ENCODE measurements around the gene CD3D. TPM values are rescaled to one million over a fixed set of nuclear protein-coding genes. Genes with fewer than 3 reads are reported as not detected.

CD3D gene
- total RNA-seq, 1 donor from 2014 or later: not detected

DNA sequence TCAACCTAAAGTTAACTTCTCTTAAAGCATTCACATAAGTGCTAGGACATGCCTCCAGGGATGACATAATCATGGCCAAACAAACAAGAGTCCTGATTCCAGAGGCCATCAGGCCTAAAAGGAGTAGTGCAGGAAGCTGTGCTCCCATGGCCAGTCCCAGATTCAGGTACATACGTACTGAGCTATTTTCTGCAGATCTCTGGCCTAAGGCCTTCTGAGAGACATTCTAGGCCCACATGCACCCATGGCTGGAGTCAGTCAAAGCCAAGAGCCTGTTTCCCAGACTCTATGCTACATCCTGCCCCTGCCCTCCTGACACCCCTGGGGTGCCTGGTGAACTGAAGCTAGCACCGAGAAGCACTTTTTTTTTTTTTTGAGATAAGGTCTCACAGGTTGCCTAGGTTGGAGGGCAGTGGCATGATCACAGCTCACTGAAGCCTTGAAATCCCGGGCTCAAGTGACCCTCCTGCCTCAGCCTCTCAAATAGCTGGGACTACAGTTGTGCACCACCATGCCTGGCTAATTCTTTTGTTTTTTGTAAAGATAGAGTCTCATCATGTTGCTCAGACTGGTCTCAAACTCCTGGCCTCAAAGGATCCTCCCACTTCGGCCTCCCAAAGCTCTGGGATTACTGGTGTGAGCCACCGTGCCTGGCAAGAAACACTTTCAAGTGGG, 553 bp downstream of the CD3D start:
- intact Hi-C loops (cut with DNase I): no loop called here
- DNase-seq (ENCODE audit: missing footprints) (no peak), ATAC-seq (no peak)

DNA sequence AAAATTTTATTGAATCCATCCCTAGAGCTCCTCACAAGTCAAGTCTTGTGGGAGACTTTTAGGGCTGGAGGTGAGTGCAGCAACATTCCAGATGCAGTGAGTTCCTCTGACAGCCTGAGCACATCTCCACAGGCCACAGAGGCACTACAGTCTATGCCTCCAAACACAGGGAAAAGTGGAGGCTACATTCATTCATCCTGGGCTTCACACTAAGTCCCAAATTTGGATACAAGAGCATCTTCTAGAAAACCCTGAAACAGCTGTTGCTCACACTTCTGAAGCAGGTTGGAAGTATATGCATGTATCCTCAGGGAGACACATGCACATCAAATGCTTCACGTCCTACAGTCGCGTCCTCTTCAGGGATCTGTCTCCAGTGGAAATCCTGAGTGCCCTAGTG, 1.2 kb downstream of the CD3D start:
- no peak for ATAC-seq
- intact Hi-C loops (cut with DNase I): no loop called here
- no peak for DNase-seq (ENCODE audit: missing footprints)

DNA sequence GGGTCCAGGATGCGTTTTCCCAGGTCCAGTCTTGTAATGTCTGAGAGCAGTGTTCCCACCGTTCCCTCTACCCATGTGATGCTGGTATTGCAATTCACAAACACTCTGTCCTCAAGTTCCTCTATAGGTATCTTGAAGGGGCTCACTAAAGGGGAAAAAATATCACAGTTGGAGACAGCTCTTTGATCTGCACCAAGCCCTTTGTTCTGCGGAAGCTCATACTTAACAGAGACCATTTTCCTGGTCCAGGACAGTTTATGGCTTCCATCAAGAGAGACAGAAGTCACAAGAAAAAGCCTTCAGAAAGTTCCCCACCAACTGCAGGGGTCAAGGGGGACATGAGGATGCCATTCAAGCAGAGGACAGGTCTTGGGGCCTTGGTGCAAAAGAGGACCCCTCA, 2.1 kb downstream of the CD3D start:
- no peak for ATAC-seq
- DNase-seq (ENCODE audit: missing footprints): no peak
- intact Hi-C loops (cut with DNase I): no loop called here

DNA sequence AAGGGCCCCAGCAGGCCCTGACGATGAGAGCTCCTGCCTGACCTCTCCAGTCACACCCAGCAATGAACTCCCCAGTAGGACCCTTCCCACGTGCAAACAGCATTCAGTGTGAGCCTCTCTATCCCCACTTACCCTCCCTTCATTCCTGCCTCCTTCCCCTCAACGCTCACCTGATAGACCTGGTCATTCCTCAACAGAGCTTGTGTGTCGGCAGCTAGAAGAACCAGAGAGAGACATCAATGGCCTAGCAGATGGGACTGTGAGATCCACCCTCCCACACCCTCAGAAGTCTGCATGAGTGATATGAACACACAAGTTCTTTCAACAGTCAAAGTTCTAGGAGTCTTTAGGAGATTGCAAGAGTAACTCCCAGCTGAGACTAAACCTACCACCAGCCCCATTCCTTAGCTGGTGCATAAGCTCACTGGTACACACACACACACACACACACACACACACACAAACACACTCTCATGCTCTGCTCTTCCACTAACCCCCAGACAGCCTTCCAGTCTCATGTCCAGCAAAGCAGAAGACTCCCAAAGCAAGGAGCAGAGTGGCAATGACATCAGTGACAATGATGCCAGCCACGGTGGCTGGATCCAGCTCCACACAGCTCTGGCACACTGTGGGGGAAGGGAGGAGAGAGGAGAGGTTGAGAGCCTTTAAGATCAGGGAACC, 3.1 kb downstream of the CD3D start:
- ATAC-seq: no peak
- no peak for DNase-seq (ENCODE audit: missing footprints)
- intact Hi-C loops (cut with DNase I): no loop called here

DNA sequence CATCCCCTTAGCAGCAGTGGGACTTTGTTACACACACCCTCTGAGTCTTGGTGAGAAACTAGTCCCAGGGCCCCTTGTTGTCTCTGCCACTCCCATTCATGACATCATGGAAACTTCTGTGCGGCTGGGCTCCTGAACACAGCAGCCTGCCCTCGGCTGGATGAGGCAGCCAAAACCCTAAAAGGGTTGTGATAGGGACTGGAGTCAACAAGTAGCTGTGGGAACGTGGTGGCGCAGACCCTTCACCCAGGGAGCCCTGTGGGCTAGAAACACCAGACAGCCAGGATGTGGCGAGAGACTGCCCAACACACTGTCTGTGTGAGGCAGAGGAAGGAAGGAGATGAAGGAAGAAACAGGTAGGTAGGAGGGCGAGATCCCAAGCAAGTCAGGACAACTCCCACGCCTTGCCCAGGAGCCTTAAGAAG, 3.9 kb downstream of the CD3D start:
- intact Hi-C loops (cut with DNase I): no loop called here
- DNase-seq (ENCODE audit: missing footprints): no peak
- ATAC-seq: no peak

DNA sequence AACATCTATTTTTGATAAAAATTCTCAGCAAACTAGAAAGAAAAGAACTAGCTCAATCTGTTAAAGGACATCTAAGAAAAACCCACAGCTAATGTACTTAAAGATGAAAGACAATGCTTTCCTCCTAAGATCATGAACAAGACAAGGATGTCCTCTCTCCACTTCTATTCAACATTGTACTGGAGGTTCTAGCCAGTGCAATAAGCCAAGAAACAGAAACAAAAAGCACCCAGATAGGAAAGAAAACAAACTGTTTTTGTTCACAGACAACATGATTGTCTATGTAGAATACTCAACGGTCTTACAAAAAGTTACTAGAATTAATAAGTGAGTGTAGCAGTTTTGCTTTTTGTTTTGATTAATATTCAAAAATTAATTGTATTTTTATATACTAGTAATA, 7.8 kb downstream of the CD3D start:
- ATAC-seq (no peak), DNase-seq (ENCODE audit: missing footprints) (no peak)
- intact Hi-C loops (cut with DNase I): no loop called here

DNA sequence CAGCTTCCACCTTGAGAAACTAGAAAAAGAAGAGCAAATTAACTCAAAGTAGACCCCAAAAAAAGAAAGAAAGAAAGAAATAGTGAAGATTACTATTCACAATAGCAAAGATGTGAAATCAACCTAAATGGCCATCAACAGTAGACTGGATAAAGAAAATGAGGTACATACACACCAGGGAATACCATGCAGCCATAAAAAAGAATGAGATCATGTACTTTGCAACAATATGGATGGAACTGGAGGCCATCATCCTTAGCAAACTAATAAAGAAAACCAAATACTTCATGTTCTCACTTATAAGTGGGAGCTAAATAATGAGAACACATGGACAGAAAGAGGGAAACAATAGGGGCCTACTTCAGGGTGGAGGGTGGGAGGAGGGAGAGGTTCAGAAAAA, 13.8 kb downstream of the CD3D start:
- intact Hi-C loops (cut with DNase I): no loop called here
- DNase-seq (ENCODE audit: missing footprints) (no peak), ATAC-seq (no peak)

DNA sequence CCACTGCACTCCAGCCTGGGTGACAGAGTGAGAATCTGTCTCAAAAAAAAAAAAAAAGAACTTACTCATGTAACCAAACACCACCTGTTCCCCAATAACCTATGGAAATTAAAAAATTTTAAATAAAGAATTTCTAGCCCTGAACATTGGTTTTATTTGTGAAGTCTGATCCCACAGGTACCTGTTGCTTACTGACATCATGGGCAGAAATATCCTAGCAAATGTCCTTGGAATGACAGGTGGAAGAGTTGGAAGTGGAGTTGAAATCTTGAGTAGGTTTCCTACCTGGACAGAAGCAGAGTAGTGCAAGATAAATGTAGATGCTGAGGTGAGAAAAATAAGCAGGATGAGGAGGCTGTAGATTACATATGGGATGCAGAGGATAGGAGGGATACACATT, 17.2 kb downstream of the CD3D start:
- ATAC-seq (no peak), DNase-seq (ENCODE audit: missing footprints) (no peak)
- intact Hi-C loops (cut with DNase I): no loop called here

DNA sequence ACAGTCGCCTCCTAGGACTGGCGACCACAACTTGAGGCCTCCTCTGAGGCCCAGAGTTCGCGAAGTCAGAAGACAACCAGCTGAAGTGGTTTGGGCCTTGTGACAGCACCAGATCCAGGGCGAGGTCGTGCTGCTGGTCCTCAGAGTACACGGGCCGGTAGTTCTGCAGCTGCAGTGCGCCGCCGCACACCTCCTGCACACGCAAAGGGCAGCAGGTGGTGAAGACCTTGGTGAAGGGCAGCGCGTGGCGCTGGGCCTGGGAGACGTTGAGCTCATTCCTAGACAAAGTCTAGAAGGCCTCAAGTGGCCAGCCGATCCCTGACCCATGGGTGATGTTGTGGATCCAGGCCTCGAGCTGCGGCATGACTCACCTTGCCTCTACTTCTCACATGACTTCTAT, 19.8 kb downstream of the CD3D start:
- DNase-seq (ENCODE audit: missing footprints) (no peak), ATAC-seq (no peak)
- intact Hi-C loops (cut with DNase I): no loop called here

DNA sequence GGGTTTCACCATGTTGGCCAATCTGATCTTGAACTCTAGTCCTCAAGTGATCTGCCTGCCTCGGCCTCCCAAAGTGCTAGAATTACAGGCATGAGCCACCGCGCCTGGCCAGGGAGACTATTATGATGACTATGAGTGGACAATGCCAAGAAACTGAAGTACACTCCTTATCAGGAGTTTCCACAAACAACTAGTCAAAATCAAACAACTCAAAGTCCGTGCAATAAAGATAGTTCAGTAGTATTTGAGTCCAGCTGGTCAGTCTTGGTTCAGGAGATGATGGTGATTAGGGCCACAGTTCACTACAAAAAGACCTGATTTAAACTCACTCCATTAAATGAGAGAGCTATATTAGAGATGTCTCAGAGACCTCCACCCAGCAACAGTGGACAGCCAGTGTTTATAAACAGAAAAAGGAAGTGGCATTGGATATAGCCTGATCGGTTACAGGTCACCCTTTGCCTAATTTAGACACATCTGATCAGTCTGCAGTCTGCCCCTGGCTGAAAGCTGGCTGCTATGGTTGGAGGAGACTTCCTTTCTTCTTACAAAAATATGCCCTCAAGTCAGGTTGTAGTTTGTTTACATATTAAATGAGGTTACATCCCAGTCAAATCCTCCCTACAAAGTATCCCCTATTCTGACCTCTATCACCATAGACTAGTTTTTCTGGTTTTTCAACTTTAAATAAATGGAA, 21.0 kb downstream of the CD3D start:
- intact Hi-C loops (cut with DNase I): no loop called here
- no peak for DNase-seq (ENCODE audit: missing footprints)
- no peak for ATAC-seq

DNA sequence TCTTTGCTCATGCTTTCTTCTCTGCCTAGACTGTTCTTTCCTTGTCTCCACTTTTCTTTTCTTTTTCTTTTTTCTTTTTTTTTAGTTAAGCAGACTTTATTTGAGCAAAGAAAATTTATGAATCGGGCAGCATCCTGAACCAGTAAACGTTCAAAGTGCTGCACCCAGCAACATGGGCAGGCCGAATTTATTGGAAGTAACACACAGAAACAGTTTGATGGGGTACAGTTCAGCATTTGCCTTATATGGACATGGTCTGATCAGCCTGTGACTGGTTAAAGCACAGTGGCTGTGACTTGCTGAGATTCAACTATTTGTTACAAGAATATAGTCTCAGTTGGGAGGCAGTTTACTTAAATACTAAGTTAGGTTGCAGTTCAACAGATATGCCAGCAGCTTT, 22.0 kb downstream of the CD3D start:
- DNase-seq (ENCODE audit: missing footprints): no peak
- intact Hi-C loops (cut with DNase I): no loop called here
- ATAC-seq: no peak

DNA sequence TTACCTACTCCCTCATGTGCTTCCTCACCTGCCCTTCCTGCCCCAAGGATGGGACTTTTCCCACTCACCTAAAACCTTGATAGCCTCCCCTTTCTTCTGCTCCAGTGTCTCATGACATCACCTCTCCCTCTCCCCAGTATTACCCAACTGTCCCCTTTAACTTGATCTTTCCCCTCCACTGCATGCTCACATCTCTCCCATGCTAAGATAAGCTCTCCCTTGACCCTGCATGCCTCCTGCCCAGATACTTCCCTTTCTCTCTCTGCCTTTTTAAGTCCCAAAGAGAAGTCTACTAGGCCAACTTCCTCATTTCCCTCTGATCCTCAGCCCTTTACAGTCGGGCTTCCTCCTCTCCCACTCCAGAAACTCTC, 23.2 kb downstream of the CD3D start:
- intact Hi-C loops (cut with DNase I): no loop called here
- ATAC-seq (peak; percentile 43), DNase-seq (ENCODE audit: missing footprints) (no peak)

DNA sequence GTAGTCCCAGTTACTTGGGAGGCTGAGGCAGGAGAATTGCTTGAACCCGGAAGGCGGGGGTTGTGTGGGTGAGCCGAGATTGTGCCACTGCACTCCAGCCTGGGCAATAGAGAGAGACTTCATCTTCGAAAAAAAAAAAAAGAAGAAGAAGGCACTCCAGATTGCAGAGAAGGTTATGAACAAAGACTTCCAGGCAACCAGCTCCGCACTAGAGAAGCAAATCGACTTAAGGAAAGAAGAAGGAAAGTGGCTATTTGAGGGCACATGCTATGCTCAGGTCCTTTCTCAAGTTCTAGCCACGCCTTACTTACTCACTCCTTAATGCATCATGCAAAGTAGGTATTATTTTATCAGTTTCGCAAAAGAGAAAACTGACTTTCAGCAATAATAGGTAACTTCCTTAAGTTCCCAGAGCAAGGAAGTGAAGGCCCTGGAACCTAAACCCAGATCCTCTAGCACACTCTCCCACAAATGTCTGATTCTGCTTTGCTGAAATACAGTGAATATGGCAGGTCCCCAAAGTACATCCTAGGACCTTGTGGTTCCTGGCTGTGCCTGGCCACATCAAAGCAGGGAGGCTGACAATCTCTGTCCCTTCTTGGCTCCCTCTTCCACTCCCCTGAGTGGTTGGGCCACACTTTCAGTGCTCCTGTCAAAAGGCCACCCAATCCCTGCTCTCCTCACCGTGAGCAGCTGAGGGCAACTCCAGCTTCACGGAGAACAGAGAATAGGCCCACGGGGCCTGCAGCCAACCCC, 23.7 kb downstream of the CD3D start:
- ATAC-seq (no peak), DNase-seq (ENCODE audit: missing footprints) (no peak)
- intact Hi-C loops (cut with DNase I): no loop called here

DNA sequence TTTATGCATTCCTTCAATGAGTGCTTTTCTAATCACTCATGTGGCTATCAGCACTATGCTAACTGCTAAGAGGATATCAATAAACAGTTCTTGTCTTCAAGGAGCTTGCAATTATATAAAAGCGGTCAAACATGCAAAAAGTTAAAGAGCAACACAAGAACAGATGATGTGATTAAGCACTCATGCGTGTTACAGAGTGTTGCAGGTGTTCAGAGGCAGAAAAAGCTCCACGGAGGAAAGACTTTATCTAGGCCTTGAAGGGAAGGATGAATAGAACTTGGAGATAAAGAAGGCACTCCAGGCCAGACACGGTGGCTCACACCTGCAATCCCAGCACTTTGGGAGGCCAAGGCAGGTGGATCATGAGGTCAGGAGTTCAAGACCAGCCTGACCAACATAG, 24.4 kb downstream of the CD3D start:
- ATAC-seq (no peak), DNase-seq (ENCODE audit: missing footprints) (no peak)
- intact Hi-C loops (cut with DNase I): no loop called here

DNA sequence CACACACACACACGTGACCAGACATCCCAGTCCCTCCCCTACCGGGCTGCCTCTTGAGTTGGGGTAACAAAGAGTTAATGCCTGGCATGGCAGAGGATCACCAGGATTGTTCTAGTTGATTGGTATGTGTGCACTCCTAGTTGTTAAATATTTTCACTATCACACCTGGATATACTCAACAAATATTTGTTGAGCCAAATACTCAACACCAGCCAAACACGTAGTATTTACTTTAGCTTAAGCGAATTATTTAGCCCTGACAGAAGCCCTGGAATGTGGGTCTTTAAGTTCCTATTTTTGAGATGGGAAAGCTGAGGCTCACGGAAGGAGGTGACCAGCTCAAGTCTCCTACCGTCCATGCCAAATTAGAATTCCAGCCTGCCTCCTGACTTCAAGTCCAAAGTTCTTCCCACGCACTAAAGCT, 27.5 kb downstream of the CD3D start:
- ATAC-seq: no peak
- no peak for DNase-seq (ENCODE audit: missing footprints)
- intact Hi-C loops (cut with DNase I): no loop called here

DNA sequence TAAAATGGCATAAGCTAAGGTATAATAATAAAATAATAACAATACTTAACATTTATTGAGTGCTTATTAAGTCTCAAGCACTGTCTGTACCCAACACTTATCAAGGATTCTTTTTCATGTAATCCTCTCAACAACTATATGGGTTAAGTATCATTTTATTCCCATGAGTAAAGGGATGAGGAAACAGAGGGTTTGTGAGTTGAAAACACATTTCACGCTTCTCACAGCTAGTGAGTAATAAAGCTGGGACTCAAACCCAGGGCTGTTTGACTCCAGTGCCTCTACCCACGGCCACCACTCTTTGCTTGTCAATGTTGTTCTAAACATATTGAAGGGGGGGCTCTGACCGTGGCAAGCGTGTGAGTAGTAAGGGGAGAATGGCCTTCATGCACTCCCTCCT, 29.3 kb downstream of the CD3D start:
- ATAC-seq (no peak), DNase-seq (ENCODE audit: missing footprints) (no peak)
- intact Hi-C loops (cut with DNase I): no loop called here

DNA sequence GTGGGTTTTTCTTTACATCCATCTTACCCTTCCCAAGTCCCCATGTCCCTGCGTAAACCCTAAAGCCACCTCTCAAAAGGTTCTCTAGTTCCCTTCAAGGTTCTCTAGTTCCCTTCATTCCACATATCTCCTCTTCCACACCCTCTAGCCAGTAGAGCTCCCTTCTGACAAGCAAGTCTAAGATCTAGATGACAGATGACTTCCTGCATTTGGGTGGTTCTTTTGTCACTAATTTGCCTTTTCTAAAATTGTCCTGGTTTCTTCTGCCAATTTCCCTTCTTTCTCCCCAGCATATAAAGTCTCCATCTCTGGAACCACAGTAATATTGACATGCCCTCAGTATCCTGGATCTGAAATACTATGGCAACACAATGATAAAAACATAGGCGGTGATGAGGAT, 30.2 kb downstream of the CD3D start:
- intact Hi-C loops (cut with DNase I): no loop called here

DNA sequence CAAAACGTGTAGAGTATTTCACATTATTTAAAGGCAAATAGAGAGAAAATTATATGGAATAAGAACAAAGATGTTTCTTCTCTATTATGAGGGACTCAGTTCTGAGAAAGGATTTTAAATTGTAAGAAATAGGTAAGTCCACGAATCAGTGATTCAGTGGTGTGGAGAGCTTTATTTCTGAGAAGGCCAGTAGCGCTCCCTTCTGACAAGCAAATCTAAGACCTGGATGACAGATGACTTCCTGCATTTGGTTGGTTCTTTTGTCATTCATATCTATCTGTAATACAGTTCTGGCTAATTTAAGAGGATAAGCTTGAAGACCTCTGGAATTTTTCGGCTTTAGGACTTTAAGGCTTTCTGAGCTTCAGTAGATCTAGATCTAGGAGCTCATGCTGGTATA, 31.0 kb downstream of the CD3D start:
- ATAC-seq (no peak), DNase-seq (ENCODE audit: missing footprints) (no peak)
- intact Hi-C loops (cut with DNase I): no loop called here

More for the DNA sequence above, 30.2 kb downstream of the CD3D start:
- DNase-seq (ENCODE audit: missing footprints): no peak
- no peak for ATAC-seq

DNA sequence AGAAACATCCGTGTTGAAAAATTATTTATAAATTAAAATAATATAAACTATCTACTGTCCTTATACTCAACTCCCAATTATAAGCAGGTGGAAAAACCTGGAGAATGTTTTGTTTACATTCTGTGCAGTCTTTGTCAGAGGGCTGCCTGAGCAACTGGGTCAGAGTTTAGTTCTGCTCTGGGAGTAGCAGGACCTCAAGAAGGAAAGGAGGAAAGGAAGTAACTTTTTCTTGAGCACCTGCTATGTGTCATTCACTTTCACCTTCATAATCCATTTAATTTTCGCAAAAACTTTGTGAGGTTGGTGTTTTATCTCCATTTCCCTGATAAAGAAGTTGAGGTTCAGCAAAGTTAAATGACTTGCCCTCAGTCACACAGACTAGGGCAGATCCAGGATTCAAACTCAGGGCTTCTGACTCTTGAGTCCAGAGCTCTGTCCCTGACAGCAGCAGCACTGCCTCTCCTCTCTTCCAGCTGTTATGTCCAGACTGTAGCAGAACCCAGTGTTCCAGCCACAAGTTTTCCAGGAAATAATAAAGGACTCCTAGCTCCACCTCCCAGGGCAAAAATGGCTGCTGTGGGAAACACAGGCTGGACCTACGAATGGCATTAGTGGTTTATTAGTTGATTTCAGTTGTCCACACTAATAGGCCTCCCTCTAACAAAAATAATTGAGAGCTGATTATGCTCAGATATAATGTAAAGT, 31.6 kb downstream of the CD3D start:
- no peak for DNase-seq (ENCODE audit: missing footprints)
- intact Hi-C loops (cut with DNase I): no loop called here
- ATAC-seq: no peak
